ENCODE results near the gene HDDC3. TPM values are rescaled to one million over a fixed set of nuclear protein-coding genes. Genes with fewer than 3 reads are reported as not detected.

HDDC3 gene
- total and polyA plus RNA-seq, 2 donors (not counting 3 experiments of a cell fraction or from before 2014, with no cell fraction given), result 16.0 to 20.2 TPM

GRCh38 chr15:90915808-90916440, 16.4 kb downstream of the HDDC3 start:
- Histone ChIP-seq H3K27ac (ENCODE audit: insufficient read depth, low read depth, low read length) (no peak overlapping the region), H3K27me3 (ENCODE audit: control insufficient read depth in 2 of 2, insufficient read depth in 2 of 2, low read length in 2 of 2) (no peaks in the 10 kb centered on the region), H3K9me3 (replicated peaks; ENCODE audit: control insufficient read depth, insufficient read depth, low read length) (no peaks in the 10 kb centered on the region), H3K9me1 (replicated peaks; ENCODE audit: control insufficient read depth, extremely low read depth, insufficient read depth, low read length) (no peaks in the 10 kb centered on the region), H3K4me3 (replicated peaks in 1 of 3; ENCODE audit: insufficient read depth in 1 of 3, low read depth in 1 of 3, low read length in 3 of 3) (no peak overlapping the region), H2AFZ (ENCODE audit: low read depth, low read length) (no peak overlapping the region), H3K4me1 (ENCODE audit: control insufficient read depth, extremely low read depth, insufficient read depth, low read length) (no peaks in the 10 kb centered on the region), H3K36me3 (ENCODE audit: control insufficient read depth in 2 of 2, extremely low read depth in 1 of 2, insufficient read depth in 2 of 2, low read length in 2 of 2) (peaks cover 5 to 67% of the 10 kb centered on the region in 2 experiments), H3K79me2 (ENCODE audit: control insufficient read depth, insufficient read depth, low read length) (no peaks in the 10 kb centered on the region), H3K9ac (replicated peaks; ENCODE audit: extremely low read depth, insufficient read depth, low read length) (no peak overlapping the region), H4K20me1 (replicated peaks; ENCODE audit: control insufficient read depth, extremely low read depth, insufficient read depth, low read length) (no peaks in the 10 kb centered on the region), H3K4me2 (ENCODE audit: insufficient read depth, low read length) (no peak overlapping the region)
- CTCF ChIA-PET, result no interaction called here
- TF ChIP-seq MYC (IDR thresholded peaks at IDR 0.05; ENCODE audit: low read depth, low read length) (no peak), FOS (IDR thresholded peaks at IDR 0.05; ENCODE audit: borderline replicate concordance, insufficient read depth, low read length) (no peak), POLR2AphosphoS5 (IDR thresholded peaks at IDR 0.05; ENCODE audit: insufficient read depth, low read depth, low read length) (no peak), POLR2A (IDR thresholded peaks at IDR 0.05; ENCODE audit: low read depth, low read length) (no peak), GATA2 (IDR thresholded peaks at IDR 0.05; ENCODE audit: insufficient read depth, insufficient read length, low read depth, low read length) (no peak), JUN (IDR thresholded peaks at IDR 0.05; ENCODE audit: borderline replicate concordance, insufficient read depth, insufficient read length, low read depth) (no peak), MAX (IDR thresholded peaks at IDR 0.05; ENCODE audit: insufficient read depth, insufficient read length) (no peak), EZH2 (IDR thresholded peaks at IDR 0.05; ENCODE audit: borderline replicate concordance, low read depth, low read length, severe bottlenecking) (no peak)
- TF ChIP-seq, protein P1, sequence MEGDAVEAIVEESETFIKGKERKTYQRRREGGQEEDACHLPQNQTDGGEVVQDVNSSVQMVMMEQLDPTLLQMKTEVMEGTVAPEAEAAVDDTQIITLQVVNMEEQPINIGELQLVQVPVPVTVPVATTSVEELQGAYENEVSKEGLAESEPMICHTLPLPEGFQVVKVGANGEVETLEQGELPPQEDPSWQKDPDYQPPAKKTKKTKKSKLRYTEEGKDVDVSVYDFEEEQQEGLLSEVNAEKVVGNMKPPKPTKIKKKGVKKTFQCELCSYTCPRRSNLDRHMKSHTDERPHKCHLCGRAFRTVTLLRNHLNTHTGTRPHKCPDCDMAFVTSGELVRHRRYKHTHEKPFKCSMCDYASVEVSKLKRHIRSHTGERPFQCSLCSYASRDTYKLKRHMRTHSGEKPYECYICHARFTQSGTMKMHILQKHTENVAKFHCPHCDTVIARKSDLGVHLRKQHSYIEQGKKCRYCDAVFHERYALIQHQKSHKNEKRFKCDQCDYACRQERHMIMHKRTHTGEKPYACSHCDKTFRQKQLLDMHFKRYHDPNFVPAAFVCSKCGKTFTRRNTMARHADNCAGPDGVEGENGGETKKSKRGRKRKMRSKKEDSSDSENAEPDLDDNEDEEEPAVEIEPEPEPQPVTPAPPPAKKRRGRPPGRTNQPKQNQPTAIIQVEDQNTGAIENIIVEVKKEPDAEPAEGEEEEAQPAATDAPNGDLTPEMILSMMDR (IDR thresholded peaks at IDR 0.05; ENCODE audit: extremely low read depth in 1 of 2, insufficient read depth in 1 of 2, low read depth in 1 of 2, low read length in 2 of 2), result no peak
- intact Hi-C loops (cut with micrococcal nuclease), result no loop called here
- FAIRE-seq (no peak), DNase-seq (ENCODE audit: low read depth, low spot score) (no peak)
- dilution Hi-C loops (cut with MboI; ENCODE audit: extremely low pct_ligation_motif_present, low sequenced_read_pairs), result no loop called here
- BruUV-seq (replicated peaks), result no TSS peak
- POLR2A ChIA-PET, result no interaction called here
